ENCODE data around the gene GPX6.

The GPX6 gene

GRCh38 chr6:28537509-28538140 is 22.0 kb upstream of the GPX6 start:
- no peak overlapping the region for H3K4me3 ChIP-seq (ENCODE audit: low read depth, low read length)
- TF ChIP-seq CTCF (IDR thresholded peaks at IDR 0.05; ENCODE audit: control insufficient read depth, extremely low read depth, insufficient read depth), result no peak
- DNase-seq (ENCODE audit: low read depth), result peak; percentile 18

GRCh38 chr6:28537065-28537464 is 21.5 kb upstream of the GPX6 start:
- no peak for DNase-seq (ENCODE audit: low read depth)
- H3K4me3 ChIP-seq (ENCODE audit: low read depth, low read length), result no peak overlapping the region
- no peak for TF ChIP-seq CTCF (IDR thresholded peaks at IDR 0.05; ENCODE audit: control insufficient read depth, extremely low read depth, insufficient read depth)

GRCh38 chr6:28534875-28535274 is 19.3 kb upstream of the GPX6 start:
- no peak for TF ChIP-seq CTCF (IDR thresholded peaks at IDR 0.05; ENCODE audit: control insufficient read depth, extremely low read depth, insufficient read depth)
- no peak for DNase-seq (ENCODE audit: low read depth)
- H3K4me3 ChIP-seq (ENCODE audit: low read depth, low read length), result no peak overlapping the region

GRCh38 chr6:28534306-28534705 is 18.7 kb upstream of the GPX6 start:
- TF ChIP-seq CTCF (IDR thresholded peaks at IDR 0.05; ENCODE audit: control insufficient read depth, extremely low read depth, insufficient read depth), result no peak
- DNase-seq (ENCODE audit: low read depth), result no peak
- H3K4me3 ChIP-seq (ENCODE audit: low read depth, low read length), result no peak overlapping the region

- no peak for DNase-seq (ENCODE audit: low read depth)
- no peak overlapping the region for H3K4me3 ChIP-seq (ENCODE audit: low read depth, low read length)
- peak; percentile 16 for TF ChIP-seq CTCF (IDR thresholded peaks at IDR 0.05; ENCODE audit: control insufficient read depth, extremely low read depth, insufficient read depth)
Measured at GRCh38 chr6:28531479-28532128, 16.0 kb upstream of the GPX6 start.

- no peak for DNase-seq (ENCODE audit: low read depth)
- no peak overlapping the region for H3K4me3 ChIP-seq (ENCODE audit: low read depth, low read length)
- no peak for TF ChIP-seq CTCF (IDR thresholded peaks at IDR 0.05; ENCODE audit: control insufficient read depth, extremely low read depth, insufficient read depth)
Measured at GRCh38 chr6:28530777-28531176, 15.2 kb upstream of the GPX6 start.
